Activated CD4-positive, alpha-beta memory T cell treated with anti-CD3 and anti-CD28 coated beads for 36 hours (primary cell): Measurements from ENCODE around the gene CCNY. TPM values are rescaled to one million over a fixed set of nuclear protein-coding genes. Genes with fewer than 3 reads are reported as not detected.
"Not testable (repeated sequence)": the region's sequence is repeated elsewhere in the genome, so short reads cannot be mapped to it uniquely, and the experiment has no call there.

Source experiments
- CTCF ChIA-PET: fragments of 350-600 bp; sonication (Branson Sonifier 250); formaldehyde crosslinking; loops from one replicate; lab custom pipeline; 2021; ENCODE audit warnings: antibody characterized with exemption, inconsistent platforms; lab: Charles Lee
- POLR2A ChIA-PET: fragments of 350-600 bp; sonication (Branson Sonifier 250); formaldehyde crosslinking; loops from one replicate; lab custom pipeline; 2021; ENCODE audit warnings: antibody characterized with exemption; lab: Charles Lee
- DNase-seq: peaks from one replicate; pipeline ENCODE4 v3.0.0-alpha.2; 2020
- H3K27ac Mint-ChIP-seq: one replicate; pipeline ENCODE4 v1.8.0; 2021; ENCODE audit warnings: mixed read lengths
- H3K27me3 Mint-ChIP-seq: one replicate; pipeline ENCODE4 v1.8.0; 2021; ENCODE audit warnings: mixed read lengths
- H3K36me3 Mint-ChIP-seq: one replicate; pipeline ENCODE4 v1.8.0; 2021; ENCODE audit warnings: mixed read lengths
- H3K4me1 Mint-ChIP-seq: one replicate; pipeline ENCODE4 v1.8.0; 2021; ENCODE audit warnings: low read depth, mixed read lengths
- H3K4me3 Mint-ChIP-seq: one replicate; pipeline ENCODE4 v1.8.0; 2021; ENCODE audit warnings: mild to moderate bottlenecking, mixed read lengths
- H3K9me3 Mint-ChIP-seq: one replicate; pipeline ENCODE4 v1.8.0; 2021; ENCODE audit warnings: mixed read lengths
- intact Hi-C: fragments of 100-400 bp; cut with micrococcal nuclease; formaldehyde crosslinking; loops from one replicate; pipeline ENCODE4 v1.15.1; 2023
- total RNA-seq, 2 experiments: library from RNA; stranded (reverse); gene quantifications; one replicate each; pipeline ENCODE4 v1.2.3, GENCODE V29; 2021

The CCNY gene
- total RNA-seq, 2 experiments from 2014 or later: 34.6 to 36.2 TPM

DNA sequence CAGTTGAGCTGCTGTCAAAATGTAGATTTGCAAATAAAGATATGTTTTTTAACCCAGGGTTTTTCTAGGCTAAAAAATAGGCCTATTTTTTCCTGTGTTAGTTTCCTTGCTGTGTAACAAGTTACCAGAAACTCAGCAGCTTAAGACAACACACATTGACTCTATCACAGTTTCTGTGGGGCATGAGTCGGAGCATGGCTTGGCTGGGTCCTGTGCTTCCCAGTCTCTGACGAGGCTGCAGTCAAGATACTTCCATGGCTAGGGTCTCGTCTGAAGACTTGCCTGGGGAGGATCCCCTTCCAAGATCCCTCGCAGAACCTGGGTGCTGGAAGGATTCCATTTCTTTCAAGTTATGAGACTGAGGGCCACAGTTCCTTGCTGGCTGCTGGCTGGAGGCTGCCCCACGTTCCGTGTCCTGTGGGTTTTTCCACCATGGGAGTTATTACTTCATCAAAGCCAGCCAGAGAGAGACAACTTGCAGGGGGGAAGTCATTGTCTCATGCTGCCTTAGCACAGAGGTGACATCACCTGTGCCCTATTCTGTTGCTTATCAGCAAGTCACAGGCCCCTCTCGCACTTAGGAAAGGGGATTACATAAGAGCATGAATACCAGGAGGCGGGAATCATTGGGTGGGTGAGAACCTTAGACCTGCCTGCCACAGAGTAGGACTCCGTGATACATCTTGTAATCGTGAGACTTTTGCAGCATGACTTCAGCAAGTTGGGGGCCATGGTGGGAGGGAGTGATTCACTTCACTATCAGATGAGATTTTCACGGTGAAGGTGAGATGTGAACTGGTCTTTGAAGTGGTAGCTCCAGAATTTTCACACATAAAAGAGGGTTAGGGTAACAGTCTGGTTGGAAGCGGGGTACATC is 77.9 kb downstream of the CCNY start:
- no peaks in the 10 kb centered on the region for H3K27me3 Mint-ChIP-seq
- peak; percentile 39 for DNase-seq
- no peak overlapping the region for H3K27ac Mint-ChIP-seq
- no peaks in the 10 kb centered on the region for H3K36me3 Mint-ChIP-seq
- peaks cover 41% of the 10 kb centered on the region for H3K4me1 Mint-ChIP-seq
- no peaks in the 10 kb centered on the region for H3K9me3 Mint-ChIP-seq
- POLR2A ChIA-PET: interaction anchor here (1.3 to 1.6 kb wide), 2 partner anchors 58 to 65 kb away, joined by 3 to 5 read pairs; no protein-coding TSS in a partner anchor
- CTCF ChIA-PET: interaction anchor here (1.0 kb wide), 1 partner anchor 175 kb away, joined by 4 read pairs; no protein-coding TSS in a partner anchor
- no peak overlapping the region for H3K4me3 Mint-ChIP-seq
- intact Hi-C loops: loop anchor here (1.0 to 5.0 kb wide), 4 partner anchors 29 to 74 kb away; no protein-coding TSS in a partner anchor

DNA sequence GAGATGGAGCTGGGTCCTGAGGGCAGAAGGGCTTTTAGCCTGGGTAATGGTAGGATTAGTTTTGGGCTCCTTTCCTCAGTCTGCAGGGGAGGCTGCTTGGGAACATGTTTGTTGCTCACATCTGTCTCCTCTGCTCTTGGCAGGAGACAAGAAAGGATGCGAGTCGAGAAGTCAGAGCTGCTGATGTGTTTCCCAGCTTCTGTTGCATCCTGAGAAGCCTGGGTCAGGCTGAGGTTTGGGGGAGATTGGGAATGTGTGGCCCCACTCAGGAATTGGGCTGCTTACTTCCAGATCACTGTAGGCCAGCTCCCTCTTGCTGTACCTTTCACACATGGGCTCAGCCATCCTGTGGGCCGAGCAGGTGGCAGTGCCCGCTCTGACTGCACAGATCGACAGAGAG is 79.2 kb downstream of the CCNY start:
- H3K27me3 Mint-ChIP-seq: no peaks in the 10 kb centered on the region
- no peak overlapping the region for H3K27ac Mint-ChIP-seq
- intact Hi-C loops: loop anchor here (2.0 kb wide), 2 partner anchors 27 to 59 kb away; no protein-coding TSS in a partner anchor
- CTCF ChIA-PET: no interaction called here
- peaks cover 36% of the 10 kb centered on the region for H3K4me1 Mint-ChIP-seq
- no peak overlapping the region for H3K4me3 Mint-ChIP-seq
- POLR2A ChIA-PET: no interaction called here
- H3K9me3 Mint-ChIP-seq: no peaks in the 10 kb centered on the region
- no peaks in the 10 kb centered on the region for H3K36me3 Mint-ChIP-seq
- no peak for DNase-seq

DNA sequence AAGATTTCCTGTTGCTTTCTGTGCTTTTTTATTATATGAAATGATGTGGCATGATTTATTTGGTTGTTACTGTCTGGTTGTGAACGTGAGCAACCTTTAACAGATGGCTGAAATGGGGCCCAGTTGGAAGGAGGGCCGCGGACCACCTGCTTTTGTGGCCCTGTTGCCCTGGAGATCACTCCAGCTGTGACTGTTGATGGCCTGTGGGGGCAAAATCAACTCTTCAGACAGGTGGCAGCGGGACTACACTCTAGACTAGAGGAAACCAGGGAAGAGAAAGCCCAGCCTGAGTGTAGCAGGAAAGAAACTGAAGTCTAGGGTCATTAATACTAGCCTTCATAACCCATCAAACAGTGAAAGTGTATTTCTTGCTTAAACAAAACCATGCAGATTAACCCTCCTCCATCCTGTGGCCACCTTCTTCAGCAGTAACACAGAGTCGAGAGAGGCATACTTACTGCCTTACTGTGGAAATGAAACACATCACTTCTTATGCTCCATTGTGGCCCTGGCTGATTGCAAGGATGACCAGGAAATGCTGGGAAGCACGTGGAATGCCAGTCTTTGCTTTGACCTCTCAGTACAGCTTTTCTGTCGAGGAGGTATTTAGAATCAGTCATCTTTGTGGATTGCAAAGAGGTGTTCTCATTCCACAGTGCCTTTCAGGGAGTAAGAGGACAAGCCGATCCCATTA is 80.5 kb downstream of the CCNY start:
- ChIA-PET CTCF (interaction anchor here (1.3 kb wide), 1 partner anchor 146 kb away, joined by 4 read pairs; no protein-coding TSS in a partner anchor), POLR2A (no interaction called here)
- H3K27ac Mint-ChIP-seq: no peak overlapping the region
- no peaks in the 10 kb centered on the region for H3K27me3 Mint-ChIP-seq
- H3K9me3 Mint-ChIP-seq: no peaks in the 10 kb centered on the region
- H3K4me1 Mint-ChIP-seq: peaks cover 37% of the 10 kb centered on the region
- DNase-seq: no peak
- no peaks in the 10 kb centered on the region for H3K36me3 Mint-ChIP-seq
- intact Hi-C loops: no loop called here
- no peak overlapping the region for H3K4me3 Mint-ChIP-seq

DNA sequence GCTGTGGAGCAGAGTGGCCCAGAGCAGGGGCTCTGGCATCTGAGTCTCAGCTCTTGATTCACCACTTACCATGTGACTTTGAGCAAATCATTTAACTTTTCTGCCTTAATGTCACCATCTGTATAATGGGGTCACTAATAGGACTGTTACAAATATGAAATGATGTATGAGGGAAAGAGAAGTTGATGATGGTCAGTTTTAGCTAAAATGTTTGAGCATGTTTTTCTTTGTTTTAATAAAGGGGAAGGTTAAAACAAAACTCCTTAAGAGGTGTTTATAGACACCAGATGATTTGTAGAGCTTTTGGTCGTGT is 81.0 kb downstream of the CCNY start:
- CTCF ChIA-PET: interaction anchor here (1.2 to 1.3 kb wide), 2 partner anchors 39 to 145 kb away, joined by 3 to 4 read pairs; no protein-coding TSS in a partner anchor
- Mint-ChIP-seq H3K4me3 (no peak overlapping the region), H3K27ac (no peak overlapping the region), H3K27me3 (no peaks in the 10 kb centered on the region), H3K4me1 (peaks cover 39% of the 10 kb centered on the region), H3K9me3 (no peaks in the 10 kb centered on the region), H3K36me3 (no peaks in the 10 kb centered on the region)
- DNase-seq: no peak
- intact Hi-C loops: no loop called here
- POLR2A ChIA-PET: no interaction called here

DNA sequence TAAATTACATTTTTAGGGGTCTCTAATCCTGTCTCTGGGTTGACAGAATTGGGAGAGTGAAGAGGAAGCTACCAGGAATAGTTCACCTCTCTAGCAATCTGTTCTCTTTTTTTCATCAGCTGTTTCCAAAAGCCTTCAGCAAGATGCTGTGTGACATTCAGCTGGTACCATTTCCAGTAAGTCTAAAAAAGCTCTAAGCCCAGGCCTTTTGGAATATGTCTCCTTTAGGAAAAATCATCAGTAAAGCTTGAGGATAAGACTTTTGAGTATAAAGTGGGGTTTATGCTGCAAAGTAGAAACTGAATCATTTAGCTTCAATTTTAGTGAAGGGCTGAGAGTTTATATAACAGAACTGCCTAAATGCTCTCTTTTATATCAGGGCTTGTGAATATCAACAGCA is 81.5 kb downstream of the CCNY start:
- Mint-ChIP-seq H3K36me3 (no peaks in the 10 kb centered on the region), H3K9me3 (no peaks in the 10 kb centered on the region), H3K27me3 (no peaks in the 10 kb centered on the region), H3K27ac (no peak overlapping the region), H3K4me3 (no peak overlapping the region), H3K4me1 (peaks cover 41% of the 10 kb centered on the region)
- intact Hi-C loops: no loop called here
- ChIA-PET POLR2A (no interaction called here), CTCF (interaction anchor here (1.2 to 1.3 kb wide), 2 partner anchors 40 to 145 kb away, joined by 3 to 4 read pairs; no protein-coding TSS in a partner anchor)
- DNase-seq: no peak

DNA sequence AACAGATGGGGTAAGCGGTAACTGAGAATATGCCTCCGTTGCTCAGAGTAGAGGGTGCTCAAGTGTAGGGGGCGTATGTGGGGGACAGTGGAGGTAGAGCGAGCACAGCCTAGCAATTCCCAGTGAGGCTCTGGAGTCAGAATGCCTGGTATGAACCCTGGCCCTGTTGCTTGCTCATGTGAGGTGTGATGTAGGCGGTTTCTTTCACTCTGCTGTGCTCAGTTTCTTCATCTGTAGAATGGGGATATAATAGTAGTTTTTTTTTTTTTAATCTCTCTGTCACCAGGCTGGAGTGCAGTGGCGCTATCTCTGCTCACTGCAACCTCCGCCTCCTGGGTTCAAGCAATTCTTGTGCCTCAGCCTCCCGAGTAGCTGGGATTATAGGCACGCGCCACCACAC is 82.3 kb downstream of the CCNY start:
- H3K27ac Mint-ChIP-seq, H3K9me3 Mint-ChIP-seq, DNase-seq, H3K36me3 Mint-ChIP-seq, H3K27me3 Mint-ChIP-seq, POLR2A ChIA-PET, H3K4me3 Mint-ChIP-seq, intact Hi-C loops: not testable (repeated sequence)
- H3K4me1 Mint-ChIP-seq: peaks cover 41% of the 10 kb centered on the region
- CTCF ChIA-PET: interaction anchor here (1.2 kb wide), 1 partner anchor 41 kb away, joined by 3 read pairs; no protein-coding TSS in a partner anchor

DNA sequence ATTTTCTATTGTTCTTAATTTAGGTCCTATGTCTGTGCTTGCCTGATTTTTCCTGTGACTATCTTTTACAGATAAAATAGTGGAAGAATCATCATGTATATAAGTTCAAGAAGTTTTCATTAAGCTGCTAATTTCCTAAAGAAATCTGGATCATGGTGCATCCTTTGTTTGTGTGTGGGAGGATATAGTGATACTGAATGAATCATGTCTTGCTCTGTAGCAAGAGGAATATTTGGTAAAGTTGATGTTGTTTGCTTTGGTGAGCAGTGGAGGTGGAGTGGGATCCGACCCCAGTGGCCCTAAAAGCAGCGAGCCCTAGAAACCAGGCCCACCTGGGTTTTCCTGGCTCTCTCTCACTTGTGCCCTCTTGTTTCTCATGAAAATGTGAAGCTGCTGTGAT is 83.7 kb downstream of the CCNY start:
- Mint-ChIP-seq H3K36me3 (no peaks in the 10 kb centered on the region), H3K27me3 (no peaks in the 10 kb centered on the region), H3K4me1 (peaks cover 44% of the 10 kb centered on the region), H3K27ac (no peak overlapping the region), H3K9me3 (no peaks in the 10 kb centered on the region), H3K4me3 (no peak overlapping the region)
- intact Hi-C loops: no loop called here
- POLR2A ChIA-PET: no interaction called here
- no peak for DNase-seq
- CTCF ChIA-PET: interaction anchor here (1.2 kb wide), 1 partner anchor 143 kb away, joined by 4 read pairs; no protein-coding TSS in a partner anchor

DNA sequence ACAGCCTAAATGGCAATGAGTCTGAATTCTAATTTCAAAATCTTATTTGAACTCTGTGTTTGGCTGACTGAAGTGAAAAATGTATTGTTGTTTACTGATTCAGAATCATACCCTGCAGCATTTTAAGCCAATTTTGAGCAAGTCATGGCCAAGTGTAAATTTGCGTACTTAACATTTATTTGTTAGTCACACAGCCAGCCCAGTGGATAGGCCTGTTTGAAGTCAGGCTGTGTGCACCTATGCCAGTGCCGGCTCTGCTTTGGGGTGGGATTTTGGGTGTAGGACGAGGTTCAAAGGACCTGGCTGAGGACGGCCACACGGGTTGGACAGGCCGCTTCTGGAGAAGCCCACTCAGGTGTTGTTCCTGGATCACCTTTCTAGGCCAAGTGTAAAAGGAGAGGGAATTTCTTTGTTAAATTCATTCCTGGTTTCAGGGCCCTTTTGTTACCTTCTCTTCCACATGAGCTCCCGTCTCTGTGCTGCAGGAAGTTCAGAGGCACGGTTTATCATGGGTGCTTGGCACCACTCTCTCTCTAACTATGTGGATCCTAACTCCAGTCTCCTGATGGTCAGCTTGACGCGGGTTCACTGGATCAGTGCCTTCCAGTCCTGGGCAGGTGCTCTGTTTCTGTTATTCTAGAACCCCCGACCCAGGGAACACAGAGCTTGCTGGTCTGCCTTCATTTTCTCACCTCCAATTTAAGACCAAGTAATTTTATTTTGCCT is 84.7 kb downstream of the CCNY start:
- Mint-ChIP-seq H3K9me3 (no peaks in the 10 kb centered on the region), H3K27ac (no peak overlapping the region), H3K4me1 (peaks cover 52% of the 10 kb centered on the region), H3K36me3 (peaks cover under 1% of the 10 kb centered on the region), H3K27me3 (no peaks in the 10 kb centered on the region), H3K4me3 (no peak overlapping the region)
- no peak for DNase-seq
- intact Hi-C loops: no loop called here
- ChIA-PET POLR2A (interaction anchor here (0.6 kb wide), 1 partner anchor 34 kb away, joined by 3 read pairs; no protein-coding TSS in a partner anchor), CTCF (no interaction called here)

DNA sequence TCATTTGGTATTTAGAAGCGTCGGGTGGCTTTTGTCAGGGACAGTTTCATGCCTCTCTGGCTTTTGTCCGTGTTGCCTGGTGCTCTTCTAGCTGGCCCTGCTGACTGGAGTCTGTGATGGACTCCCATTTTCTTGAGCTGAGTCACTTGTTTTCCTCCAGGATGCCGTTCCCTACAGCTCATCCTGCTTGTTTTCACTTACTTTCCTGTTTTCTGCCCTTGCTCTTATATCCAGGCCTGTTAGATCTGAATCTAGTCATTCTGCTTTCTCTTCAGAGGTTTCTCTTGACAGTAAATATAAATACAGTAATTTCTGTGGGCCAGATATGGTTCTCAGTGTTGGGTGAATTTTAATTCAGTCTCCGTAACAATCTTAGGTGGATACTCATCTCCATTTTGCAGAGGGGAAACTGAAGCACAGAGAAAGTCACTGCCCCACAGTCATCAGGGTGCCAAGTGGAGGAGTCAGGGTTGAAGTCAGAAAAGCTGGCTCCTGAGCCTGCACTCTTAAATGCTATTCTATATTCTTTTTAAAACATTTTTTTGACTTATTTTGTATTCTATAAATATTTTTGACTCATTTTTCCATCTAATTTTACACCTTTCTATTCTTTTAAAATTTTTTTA is 85.4 kb downstream of the CCNY start:
- DNase-seq: no peak
- Mint-ChIP-seq H3K9me3 (no peaks in the 10 kb centered on the region), H3K4me3 (no peak overlapping the region), H3K27me3 (no peaks in the 10 kb centered on the region), H3K36me3 (peaks cover 2% of the 10 kb centered on the region), H3K27ac (no peak overlapping the region), H3K4me1 (peaks cover 54% of the 10 kb centered on the region)
- POLR2A ChIA-PET: interaction anchor here (0.6 kb wide), 1 partner anchor 35 kb away, joined by 3 read pairs; no protein-coding TSS in a partner anchor
- CTCF ChIA-PET: no interaction called here
- intact Hi-C loops: no loop called here

DNA sequence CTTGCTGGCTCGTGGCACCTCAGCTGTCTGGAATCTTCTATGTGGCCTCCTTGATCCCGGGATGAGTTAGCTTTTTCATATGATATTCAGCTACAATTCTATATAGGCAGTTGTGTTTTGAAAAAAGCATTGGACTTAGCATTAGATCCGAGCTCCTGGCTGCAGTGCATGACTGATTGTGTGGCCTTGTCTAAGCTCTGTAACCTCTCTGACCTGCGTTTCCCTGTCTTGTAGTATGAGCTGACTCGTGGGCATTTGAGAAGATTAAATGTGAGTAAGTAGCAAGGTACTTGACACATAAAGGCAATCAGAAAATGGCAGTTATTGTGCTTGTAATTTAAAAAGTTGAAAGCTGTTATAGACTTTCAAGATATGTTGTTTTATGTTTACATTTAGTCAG is 85.9 kb downstream of the CCNY start:
- H3K9me3 Mint-ChIP-seq: no peaks in the 10 kb centered on the region
- peaks cover 2% of the 10 kb centered on the region for H3K36me3 Mint-ChIP-seq
- H3K27me3 Mint-ChIP-seq: no peaks in the 10 kb centered on the region
- CTCF ChIA-PET: no interaction called here
- intact Hi-C loops: no loop called here
- no peak overlapping the region for H3K27ac Mint-ChIP-seq
- no peak overlapping the region for H3K4me3 Mint-ChIP-seq
- POLR2A ChIA-PET: no interaction called here
- peaks cover 57% of the 10 kb centered on the region for H3K4me1 Mint-ChIP-seq
- no peak for DNase-seq

DNA sequence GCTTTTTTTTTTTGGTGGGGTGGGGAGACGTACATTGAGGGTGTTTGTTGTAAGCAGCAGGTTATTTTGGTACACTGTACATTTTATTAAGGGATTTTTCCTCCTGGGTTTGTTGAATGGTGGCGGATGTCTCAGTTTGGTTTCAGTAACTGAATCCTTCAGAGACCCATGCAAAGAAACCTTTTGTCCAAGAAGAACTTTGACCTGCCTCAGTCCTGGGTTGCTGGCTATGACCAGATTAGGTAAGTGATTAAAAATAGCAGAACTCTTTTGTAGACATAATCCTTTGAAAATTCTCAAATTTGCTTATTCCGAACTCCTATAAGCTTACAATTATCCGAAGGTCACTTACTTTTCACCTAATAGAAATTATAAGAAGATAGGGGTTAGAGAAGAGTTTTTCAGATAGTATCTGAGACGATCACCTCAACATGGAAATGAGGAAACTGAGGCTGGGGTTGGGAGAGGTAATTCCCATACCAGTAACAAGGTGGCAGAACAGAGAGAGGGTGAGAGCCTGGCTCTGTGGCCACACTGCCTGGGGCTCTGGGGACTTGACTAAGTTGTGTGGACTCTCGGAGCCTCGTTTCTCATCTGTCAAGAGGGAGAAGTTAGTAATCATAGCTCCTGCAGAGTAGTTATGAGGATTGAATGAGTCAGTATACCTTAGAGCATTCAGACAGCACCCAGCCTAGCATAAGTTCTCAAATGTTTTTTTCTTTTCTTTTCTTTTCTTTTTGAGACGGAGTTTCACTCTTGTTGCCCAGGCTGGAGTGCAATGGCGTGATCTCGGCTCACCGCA is 87.4 kb downstream of the CCNY start:
- DNase-seq: no peak
- no peaks in the 10 kb centered on the region for H3K9me3 Mint-ChIP-seq
- ChIA-PET POLR2A (no interaction called here), CTCF (no interaction called here)
- intact Hi-C loops: no loop called here
- peaks cover 58% of the 10 kb centered on the region for H3K4me1 Mint-ChIP-seq
- no peak overlapping the region for H3K27ac Mint-ChIP-seq
- peaks cover 2% of the 10 kb centered on the region for H3K36me3 Mint-ChIP-seq
- H3K27me3 Mint-ChIP-seq: no peaks in the 10 kb centered on the region
- no peak overlapping the region for H3K4me3 Mint-ChIP-seq
